Neutrophil (primary cell): Measurements from ENCODE around the gene MEX3C.

Experiments used
- H3K27ac ChIP-seq: fragments of 200-600 bp; sonication (generic); 2 replicates; pipeline ENCODE4 v1.5.1; 2016; ENCODE audit warnings: mild to moderate bottlenecking, moderate library complexity
- H3K27me3 ChIP-seq: fragments of 200-600 bp; sonication (generic); 2 replicates; pipeline ENCODE4 v1.6.0; 2016; ENCODE audit warnings: mild to moderate bottlenecking
- H3K36me3 ChIP-seq: fragments of 200-600 bp; sonication (generic); 2 replicates; pipeline ENCODE4 v1.5.1; 2017
- H3K4me1 ChIP-seq, 2 experiments: fragments of 200-600 bp in 1 of 2; sonication (generic) in 1 of 2; 1 replicate in 1 of 2; 2 replicates in 1 of 2; pipeline versions ENCODE4 v1.5.1 to v1.6.1; 2013 to 2016; ENCODE audit warnings: low read depth in 1 of 2, low read length in 1 of 2, mild to moderate bottlenecking in 1 of 2, moderate library complexity in 1 of 2; ENCODE audit not compliant: control insufficient read depth in 1 of 2, insufficient read depth in 1 of 2
- H3K4me3 ChIP-seq, 2 experiments: fragments of 200-600 bp in 1 of 2; sonication (generic) in 1 of 2; 1 replicate in 1 of 2; 2 replicates in 1 of 2; pipeline ENCODE4 v1.5.1; 2013 to 2016; ENCODE audit warnings: low read depth in 1 of 2, low read length in 1 of 2, mild to moderate bottlenecking in 1 of 2, moderate library complexity in 1 of 2
- H3K9me3 ChIP-seq: fragments of 200-600 bp; sonication (generic); 2 replicates; pipeline ENCODE4 v1.5.1; 2016
- TF ChIP-seq, protein P1 (sequence below): fragments of 200-600 bp; sonication (generic); IDR thresholded peaks from 2 replicates; pipeline ENCODE4 v1.5.1; 2016; ENCODE audit warnings: antibody characterized with exemption

The MEX3C gene

DNA sequence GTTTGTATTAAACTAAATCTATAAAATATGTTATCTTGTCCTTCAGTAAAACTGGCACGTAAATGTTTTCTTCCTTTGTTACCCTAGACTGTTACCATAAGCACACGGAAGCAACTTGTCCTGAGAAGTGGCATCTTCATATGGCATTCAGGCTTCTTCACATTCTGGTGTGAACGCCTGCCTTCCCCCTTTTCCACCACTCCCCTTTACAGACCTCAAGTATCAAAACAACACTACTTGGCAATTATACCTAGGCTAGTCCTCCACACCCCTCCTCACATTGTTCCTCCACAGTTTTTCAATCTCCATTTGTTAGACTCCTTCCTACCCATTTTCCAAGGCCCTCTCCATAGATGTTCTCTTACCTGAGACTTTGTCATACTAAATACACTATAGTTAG, 2.9 kb downstream of the MEX3C start:
- no peak overlapping the region for H3K27ac ChIP-seq
- no peaks in the 10 kb centered on the region for H3K36me3 ChIP-seq
- H3K4me3 ChIP-seq, result no peak overlapping the region
- no peaks in the 10 kb centered on the region for H3K9me3 ChIP-seq
- H3K27me3 ChIP-seq, result no peaks in the 10 kb centered on the region
- peaks cover 24 to 26% of the 10 kb centered on the region in 2 experiments for H3K4me1 ChIP-seq
- TF ChIP-seq, protein P1, sequence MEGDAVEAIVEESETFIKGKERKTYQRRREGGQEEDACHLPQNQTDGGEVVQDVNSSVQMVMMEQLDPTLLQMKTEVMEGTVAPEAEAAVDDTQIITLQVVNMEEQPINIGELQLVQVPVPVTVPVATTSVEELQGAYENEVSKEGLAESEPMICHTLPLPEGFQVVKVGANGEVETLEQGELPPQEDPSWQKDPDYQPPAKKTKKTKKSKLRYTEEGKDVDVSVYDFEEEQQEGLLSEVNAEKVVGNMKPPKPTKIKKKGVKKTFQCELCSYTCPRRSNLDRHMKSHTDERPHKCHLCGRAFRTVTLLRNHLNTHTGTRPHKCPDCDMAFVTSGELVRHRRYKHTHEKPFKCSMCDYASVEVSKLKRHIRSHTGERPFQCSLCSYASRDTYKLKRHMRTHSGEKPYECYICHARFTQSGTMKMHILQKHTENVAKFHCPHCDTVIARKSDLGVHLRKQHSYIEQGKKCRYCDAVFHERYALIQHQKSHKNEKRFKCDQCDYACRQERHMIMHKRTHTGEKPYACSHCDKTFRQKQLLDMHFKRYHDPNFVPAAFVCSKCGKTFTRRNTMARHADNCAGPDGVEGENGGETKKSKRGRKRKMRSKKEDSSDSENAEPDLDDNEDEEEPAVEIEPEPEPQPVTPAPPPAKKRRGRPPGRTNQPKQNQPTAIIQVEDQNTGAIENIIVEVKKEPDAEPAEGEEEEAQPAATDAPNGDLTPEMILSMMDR, result no peak

DNA sequence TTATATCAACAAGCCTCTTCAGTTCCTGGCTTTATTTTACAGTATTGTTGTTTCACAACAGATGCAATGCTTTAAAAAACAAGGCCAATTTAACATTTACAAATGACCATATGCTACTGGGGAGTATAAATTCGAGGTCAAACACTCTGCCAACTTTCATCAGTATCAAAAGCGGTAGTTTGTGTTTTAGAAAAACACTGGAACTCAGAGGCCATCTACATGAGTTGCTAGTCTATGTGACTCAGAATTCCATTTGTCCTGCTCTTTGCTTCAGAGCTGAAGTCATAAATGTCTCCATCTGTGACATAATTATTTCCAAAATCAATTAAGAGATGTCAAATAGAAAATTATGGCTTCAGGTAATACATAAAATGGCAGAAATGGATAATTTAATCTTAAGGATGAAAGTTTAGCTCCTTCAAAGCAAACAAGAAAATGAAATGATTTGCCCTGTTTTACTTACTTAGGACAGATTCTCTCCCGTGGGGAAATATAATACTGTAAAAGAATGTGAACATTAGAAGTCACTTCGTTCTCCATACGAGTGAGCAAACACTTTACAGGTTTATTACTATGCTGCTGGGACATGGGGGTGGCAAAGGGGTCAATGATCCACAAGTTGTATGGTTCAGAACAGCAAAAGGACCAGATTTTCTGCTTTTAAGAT, 3.7 kb downstream of the MEX3C start:
- no peaks in the 10 kb centered on the region for H3K27me3 ChIP-seq
- H3K4me3 ChIP-seq, result no peak overlapping the region
- TF ChIP-seq, protein P1, result no peak
- no peaks in the 10 kb centered on the region for H3K9me3 ChIP-seq
- H3K4me1 ChIP-seq, result peaks cover 24 to 26% of the 10 kb centered on the region in 2 experiments
- H3K27ac ChIP-seq, result no peak overlapping the region
- no peaks in the 10 kb centered on the region for H3K36me3 ChIP-seq

DNA sequence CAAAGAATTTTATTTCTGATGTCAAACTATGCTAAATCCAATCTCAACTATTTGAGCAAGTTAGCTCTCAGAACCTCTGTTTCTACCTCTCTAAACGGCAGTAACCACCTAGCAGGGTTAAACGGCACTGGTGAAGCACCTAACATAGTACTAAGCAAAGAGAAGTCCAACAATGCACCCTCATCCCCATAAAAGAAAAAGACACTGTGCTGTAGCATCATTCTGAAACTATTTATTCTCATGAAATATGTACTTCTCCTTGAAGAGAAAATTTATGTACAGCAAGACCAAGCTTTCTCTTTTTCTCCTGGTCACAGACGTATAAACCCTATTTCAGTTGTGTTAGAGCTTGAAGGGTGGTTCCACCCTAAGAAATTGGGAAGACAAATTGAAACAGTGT, 4.8 kb downstream of the MEX3C start:
- no peak overlapping the region for H3K27ac ChIP-seq
- H3K36me3 ChIP-seq, result no peaks in the 10 kb centered on the region
- no peaks in the 10 kb centered on the region for H3K27me3 ChIP-seq
- no peaks in the 10 kb centered on the region for H3K9me3 ChIP-seq
- H3K4me3 ChIP-seq, result no peak overlapping the region
- TF ChIP-seq, protein P1, result no peak
- peaks cover 19 to 20% of the 10 kb centered on the region in 2 experiments for H3K4me1 ChIP-seq

DNA sequence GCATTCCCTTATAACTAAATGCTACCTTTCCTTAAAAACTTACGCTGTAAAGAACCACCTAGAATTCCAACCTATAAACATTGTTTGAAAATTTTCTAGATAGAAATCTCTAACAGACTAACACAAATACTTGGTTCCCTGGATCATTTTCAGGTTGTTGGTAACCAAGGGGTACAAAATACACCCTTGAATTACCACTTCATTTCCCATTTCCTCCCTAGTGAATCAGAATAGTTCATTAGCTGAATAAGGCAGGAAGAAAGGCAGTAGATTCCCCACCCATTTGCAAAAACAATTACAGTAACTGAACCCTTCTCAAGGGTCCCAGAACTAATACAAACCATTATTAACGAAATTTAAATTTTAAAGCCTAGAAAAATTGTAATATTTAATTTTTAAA, 5.5 kb downstream of the MEX3C start:
- Histone ChIP-seq H3K4me3 (no peak overlapping the region), H3K27me3 (no peaks in the 10 kb centered on the region), H3K4me1 (peaks cover 19 to 20% of the 10 kb centered on the region in 2 experiments), H3K27ac (no peak overlapping the region), H3K36me3 (no peaks in the 10 kb centered on the region), H3K9me3 (no peaks in the 10 kb centered on the region)
- TF ChIP-seq, protein P1, result no peak

DNA sequence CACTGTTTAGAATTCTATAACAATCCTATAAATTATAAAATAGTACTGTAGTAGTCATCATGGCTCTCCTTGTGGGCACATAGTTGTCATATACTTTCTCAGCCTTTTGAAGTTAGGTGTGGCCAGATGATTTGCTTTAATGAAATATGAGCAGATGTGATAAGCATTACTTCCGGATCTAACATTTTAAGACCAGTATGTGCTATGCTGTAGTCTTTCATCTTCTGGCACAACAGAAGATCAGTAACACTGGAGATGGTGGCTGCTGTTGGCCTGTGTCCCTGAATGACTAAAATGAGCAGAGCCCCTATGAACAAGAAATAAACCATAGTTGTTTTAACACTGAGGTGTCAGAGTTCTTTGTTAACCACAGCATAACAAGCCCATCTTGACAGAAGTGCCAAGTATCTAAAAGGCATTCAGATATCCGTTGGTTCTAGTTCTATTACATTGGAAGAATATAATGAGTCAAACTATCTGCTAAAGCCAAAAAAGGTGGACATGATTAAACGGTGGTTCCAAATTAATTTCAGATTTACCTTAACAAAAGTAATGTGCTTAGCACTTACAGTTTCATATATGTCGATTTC, 6.3 kb downstream of the MEX3C start:
- H3K4me1 ChIP-seq, result peaks cover 18 to 19% of the 10 kb centered on the region in 2 experiments
- TF ChIP-seq, protein P1, result no peak
- no peak overlapping the region for H3K27ac ChIP-seq
- no peaks in the 10 kb centered on the region for H3K9me3 ChIP-seq
- no peaks in the 10 kb centered on the region for H3K36me3 ChIP-seq
- H3K27me3 ChIP-seq, result no peaks in the 10 kb centered on the region
- no peak overlapping the region for H3K4me3 ChIP-seq
